GM18520 (cell line): ENCODE data around the gene NEK5.
"Not testable (repeated sequence)": the region's sequence is repeated elsewhere in the genome, so short reads cannot be mapped to it uniquely, and the experiment has no call there.

Experiments
- ATAC-seq: cut with Tn5 transposase; IDR thresholded peaks from one replicate; pipeline ENCODE4 v1.9.1; 2021; ENCODE audit not compliant: unreplicated experiment

NEK5 gene

DNA sequence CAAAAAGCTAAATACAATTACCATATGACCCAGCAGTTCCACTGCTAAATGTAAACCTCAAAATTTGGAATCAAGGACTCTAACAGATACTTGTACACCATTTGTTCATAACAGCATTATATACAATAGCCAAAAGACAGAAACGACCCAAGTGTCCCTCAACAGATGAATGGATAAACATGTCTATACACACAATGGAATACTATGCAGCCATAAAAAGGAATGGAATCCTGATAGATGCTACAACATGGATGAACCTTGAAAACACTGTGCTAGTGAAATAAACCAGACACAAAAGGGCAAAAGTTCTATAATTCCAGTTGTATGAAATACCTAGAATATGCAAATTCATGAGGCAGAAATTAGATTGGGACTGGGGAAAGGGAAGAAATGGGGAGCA lies 18.4 kb upstream of the NEK5 start:
- no peak for ATAC-seq

DNA sequence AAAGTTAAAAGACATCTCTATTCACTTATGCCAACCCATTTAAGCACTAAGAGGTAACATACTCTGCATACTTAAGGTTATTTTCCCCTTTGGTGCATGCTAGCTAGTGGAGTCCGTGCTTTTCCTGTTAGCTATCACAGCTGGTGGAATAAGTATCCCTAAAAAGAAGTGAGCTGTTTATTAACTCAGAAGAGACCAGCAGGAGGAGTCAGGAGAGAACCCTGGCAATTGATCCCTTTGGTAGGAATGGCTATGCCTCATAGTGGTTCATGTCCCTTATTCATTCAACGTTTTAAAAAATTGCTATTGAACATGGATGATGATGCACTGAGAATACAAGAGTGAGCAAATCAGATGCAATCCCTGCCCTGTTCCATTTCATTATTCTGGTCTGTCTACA lies 12.4 kb upstream of the NEK5 start:
- no peak for ATAC-seq

- no peak for ATAC-seq
Measured at GRCh38 chr13:52137489-52137888, 8.6 kb upstream of the NEK5 start.

- ATAC-seq, result no peak
Measured at GRCh38 chr13:52136763-52137162, 7.9 kb upstream of the NEK5 start.

DNA sequence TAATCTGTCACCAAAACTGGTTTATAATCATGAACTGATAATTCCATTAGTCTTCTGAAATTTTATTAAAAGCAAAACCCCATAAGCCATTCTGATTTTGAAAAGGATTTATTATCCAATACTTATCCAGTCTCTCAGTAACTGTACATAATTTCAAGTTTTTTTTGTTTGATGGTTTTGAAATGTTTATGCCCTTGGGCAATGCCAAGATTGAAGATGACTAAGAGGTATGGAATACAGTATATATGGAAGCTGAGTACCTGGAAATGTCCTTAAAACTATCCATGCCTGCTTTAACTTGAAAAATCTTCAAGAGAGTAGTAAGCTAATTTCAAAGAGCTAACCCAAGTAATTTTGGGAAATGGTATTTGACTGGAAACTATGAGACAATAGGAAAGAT lies 1.8 kb upstream of the NEK5 start:
- ATAC-seq, result no peak

- ATAC-seq, result no peak
Measured at GRCh38 chr13:52127783-52128702, 830 bp downstream of the NEK5 start.

- no peak for ATAC-seq
Measured at GRCh38 chr13:52127378-52127777, 1.5 kb downstream of the NEK5 start.

- no peak for ATAC-seq
Measured at GRCh38 chr13:52125547-52125946, 3.3 kb downstream of the NEK5 start.

GRCh38 chr13:52118595-52118994 lies 10.3 kb downstream of the NEK5 start:
- ATAC-seq, result no peak

- ATAC-seq, result no peak
Measured at GRCh38 chr13:52118095-52118494, 10.8 kb downstream of the NEK5 start.

- ATAC-seq, result no peak
Measured at GRCh38 chr13:52112591-52112990, 16.3 kb downstream of the NEK5 start.

DNA sequence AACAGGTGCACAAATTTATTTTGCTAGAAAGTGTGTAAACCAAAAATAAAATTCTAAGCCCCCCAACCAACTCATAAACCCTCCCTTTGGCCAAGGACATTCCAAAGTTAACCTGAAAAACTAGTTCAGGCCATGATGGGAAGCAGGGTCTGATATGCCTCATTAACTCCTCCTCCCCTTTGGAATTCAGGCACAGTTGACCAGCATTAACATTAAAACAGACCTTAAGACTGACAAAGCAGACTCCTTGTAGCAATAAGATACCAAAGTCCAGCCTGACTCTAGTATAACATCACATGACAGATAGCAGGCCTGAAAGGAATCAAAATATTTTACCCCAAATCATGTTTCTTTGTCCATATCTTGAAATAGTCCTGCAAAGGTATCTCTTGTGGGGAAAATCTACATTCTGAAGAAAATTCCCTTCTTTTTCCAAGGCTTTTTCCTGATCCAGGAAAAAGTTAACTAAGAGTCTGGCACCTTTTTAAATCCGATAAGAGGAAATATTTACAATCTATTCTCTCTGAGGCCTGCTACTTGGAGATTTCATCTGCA lies 19.7 kb downstream of the NEK5 start:
- ATAC-seq, result no peak

- no peak for ATAC-seq
Measured at GRCh38 chr13:52105841-52106240, 23.0 kb downstream of the NEK5 start.

- no peak for ATAC-seq
Measured at GRCh38 chr13:52104624-52105023, 24.2 kb downstream of the NEK5 start.

DNA sequence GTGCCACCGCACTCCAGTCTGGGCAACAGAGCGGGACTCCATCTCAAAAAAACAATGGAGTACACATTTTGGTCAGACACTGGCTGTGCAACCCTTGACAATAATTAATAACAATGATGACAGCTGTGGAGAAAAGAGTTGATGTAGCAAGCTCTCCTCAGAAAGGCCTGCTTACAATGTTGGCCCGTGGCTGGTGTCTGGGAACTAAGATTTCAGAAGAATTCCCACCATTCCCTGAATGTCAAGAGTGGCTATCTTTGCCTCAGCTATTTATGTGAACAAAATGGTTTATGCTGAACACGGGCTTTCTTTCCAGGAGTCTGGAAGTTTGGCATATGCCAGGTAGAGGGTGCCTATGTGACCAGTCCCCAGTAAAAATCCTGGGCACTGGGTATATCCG lies 25.5 kb downstream of the NEK5 start:
- no peak for ATAC-seq

DNA sequence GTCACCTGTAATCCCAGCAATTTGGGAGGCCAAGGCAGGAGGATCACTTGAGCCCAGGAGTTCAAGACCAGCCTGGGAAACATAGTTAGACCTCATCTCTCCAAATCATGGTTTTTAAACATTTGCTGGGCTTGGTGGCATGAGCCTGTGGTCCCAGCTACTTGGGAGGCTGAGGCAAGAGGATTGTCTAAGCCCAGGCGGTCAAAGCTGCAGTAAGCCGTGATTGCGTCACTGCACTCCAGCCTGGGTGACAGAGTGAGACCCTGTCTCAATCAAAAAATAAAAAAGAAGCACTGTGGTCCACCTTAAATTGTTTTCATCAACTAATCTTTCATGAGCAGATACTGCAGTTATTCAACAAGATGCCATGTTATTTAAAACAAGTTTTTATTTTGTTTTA lies 26.4 kb downstream of the NEK5 start:
- ATAC-seq, result not testable (repeated sequence)

DNA sequence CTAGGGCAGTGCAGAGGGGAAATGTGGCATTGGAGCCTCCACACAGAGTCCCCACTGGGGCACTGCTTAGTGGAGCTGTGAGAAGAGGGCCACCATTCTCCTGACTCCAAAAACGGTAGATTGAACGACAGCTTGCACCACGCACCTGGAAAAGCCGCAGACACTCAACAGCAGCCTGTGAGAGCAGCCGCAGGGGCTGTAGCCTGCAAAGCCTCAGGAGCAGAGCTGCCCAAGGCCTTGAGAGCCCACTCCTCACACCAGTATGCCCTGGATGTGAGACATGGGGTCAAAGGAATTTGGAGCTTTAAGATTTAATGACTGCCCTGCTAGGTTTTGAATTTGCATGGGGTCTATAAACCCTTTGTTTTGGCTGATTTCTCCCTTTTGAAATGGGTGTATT lies 31.7 kb downstream of the NEK5 start:
- no peak for ATAC-seq

- no peak for ATAC-seq
Measured at GRCh38 chr13:52096748-52097147, 32.1 kb downstream of the NEK5 start.

DNA sequence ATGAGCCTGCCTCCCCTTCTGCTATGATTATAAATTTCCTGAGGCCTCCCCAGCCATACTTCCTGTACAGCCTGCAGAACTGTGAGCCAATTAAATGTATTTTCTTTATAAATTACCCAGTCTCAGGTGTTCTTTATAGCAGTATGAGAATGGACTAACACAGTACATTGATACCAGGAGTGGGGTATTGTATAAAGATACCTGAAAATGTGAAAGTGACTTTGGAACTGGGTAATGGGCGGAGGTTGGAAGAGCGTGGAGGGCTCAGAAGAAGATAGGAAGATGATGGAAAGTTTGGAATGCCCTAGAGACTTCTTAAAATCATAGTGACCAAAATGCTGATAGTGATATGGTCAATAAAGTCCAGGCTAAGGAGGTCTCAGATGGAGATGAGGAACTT lies 32.8 kb downstream of the NEK5 start:
- ATAC-seq, result no peak

GRCh38 chr13:52092087-52092486 lies 36.8 kb downstream of the NEK5 start:
- no peak for ATAC-seq

DNA sequence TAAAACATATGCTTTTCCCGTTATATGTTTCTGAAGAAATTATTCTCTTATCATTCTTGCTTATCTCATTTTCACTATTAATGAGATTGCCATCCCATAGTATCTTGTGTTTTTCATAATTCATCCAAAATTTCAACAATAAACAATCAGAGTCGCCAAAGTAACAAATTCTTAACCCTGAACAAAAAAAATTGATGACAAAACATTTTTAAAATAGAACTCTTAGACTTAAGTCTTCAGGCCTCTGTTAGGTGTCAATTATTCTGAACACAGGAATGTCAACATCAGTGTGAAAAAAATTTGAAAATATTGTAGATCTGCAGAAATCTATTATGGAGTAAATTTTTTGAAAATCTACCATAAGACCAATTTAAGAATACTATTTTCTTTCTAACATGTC lies 37.4 kb downstream of the NEK5 start:
- ATAC-seq, result no peak

DNA sequence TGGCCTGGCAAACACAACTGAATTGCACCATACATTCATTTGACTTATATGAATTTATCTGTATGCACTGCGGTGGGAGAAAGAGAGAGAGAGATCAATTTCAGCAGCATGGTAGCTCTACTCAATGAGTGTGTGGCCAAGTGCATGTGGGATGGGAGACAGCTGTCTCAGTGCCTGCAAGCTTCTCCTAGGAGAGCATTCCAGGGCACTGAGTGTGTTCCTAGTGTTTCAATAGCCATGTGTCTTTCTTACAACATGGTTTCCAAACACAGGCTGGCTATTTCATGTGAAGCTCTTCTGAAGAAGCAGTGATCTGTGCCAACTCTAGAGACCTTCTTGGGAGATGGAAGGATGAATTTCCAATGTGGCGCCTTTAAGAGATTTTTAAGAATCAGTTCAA lies 43.5 kb downstream of the NEK5 start:
- no peak for ATAC-seq

DNA sequence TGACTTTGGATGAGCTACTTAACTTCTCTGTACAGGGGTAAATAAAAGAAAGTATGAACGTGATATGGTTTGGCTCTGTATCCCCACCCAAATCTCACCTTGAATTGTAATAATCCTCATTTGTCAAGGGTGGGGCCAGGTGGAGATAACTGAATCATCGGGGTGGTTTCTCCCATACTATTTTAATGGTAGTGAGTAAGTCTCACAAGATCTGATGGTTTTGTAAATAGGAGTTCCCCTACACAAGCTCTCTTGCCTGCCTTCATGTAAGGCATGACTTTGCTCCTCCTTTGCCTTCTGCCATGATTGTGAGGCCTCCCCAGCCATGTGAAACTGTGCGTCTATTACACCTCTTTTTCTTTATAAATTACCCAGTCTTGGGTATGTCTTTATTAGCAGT lies 43.9 kb downstream of the NEK5 start:
- ATAC-seq, result not testable (repeated sequence)
